Naive thymus-derived CD4-positive, alpha-beta T cell (primary cell): ENCODE results near the gene TAP2. TPM values are rescaled to one million over a fixed set of nuclear protein-coding genes. Genes with fewer than 3 reads are reported as not detected.

Experiments
- ATAC-seq: fragments of 150-1000 bp; cut with Tn5 transposase; 2 replicates; pipeline ENCODE4 v1.10.0; 2021; ENCODE audit warnings: mild to moderate bottlenecking, moderate library complexity
- CTCF ChIA-PET: fragments of 350-600 bp; sonication (Branson Sonifier 250); formaldehyde crosslinking; loops from one replicate; lab custom pipeline; 2021; ENCODE audit warnings: antibody characterized with exemption; lab: Charles Lee
- POLR2A ChIA-PET: fragments of 350-600 bp; sonication (Branson Sonifier 250); formaldehyde crosslinking; loops from one replicate; lab custom pipeline; 2021; ENCODE audit warnings: antibody characterized with exemption, inconsistent platforms; lab: Charles Lee
- DNase-seq, 9 donors: peaks; one replicate each; pipeline versions ENCODE4 v3.0.0 to v3.0.0-alpha.2; 2020 to 2022; ENCODE audit warnings: mixed read lengths in 1 of 9
- H3K27ac ChIP-seq: one replicate; pipeline ENCODE4 v1.7.0; 2013; ENCODE audit warnings: mild to moderate bottlenecking, low read depth, low read length, moderate library complexity
- H3K27me3 ChIP-seq, 2 donors: one replicate each; pipeline ENCODE4 v1.7.0; 2013; ENCODE audit warnings: low read length in 2 of 2, mild to moderate bottlenecking in 2 of 2, moderate library complexity in 2 of 2; ENCODE audit not compliant: control insufficient read depth in 2 of 2, insufficient read depth in 2 of 2
- H3K36me3 ChIP-seq, 3 experiments: 1 replicate in 2 of 3; 2 replicates in 1 of 3; pipeline ENCODE4 v1.7.0; 2013; ENCODE audit warnings: low read length in 3 of 3, mild to moderate bottlenecking in 3 of 3, moderate library complexity in 1 of 3; ENCODE audit not compliant: insufficient read depth in 3 of 3, control insufficient read depth in 2 of 3
- H3K4me1 ChIP-seq, 2 donors: one replicate each; pipeline ENCODE4 v1.7.0; 2013; ENCODE audit warnings: low read length in 2 of 2, mild to moderate bottlenecking in 2 of 2, moderate library complexity in 1 of 2; ENCODE audit not compliant: control insufficient read depth in 2 of 2, insufficient read depth in 2 of 2
- H3K4me3 ChIP-seq: 2 replicates; pipeline ENCODE4 v1.7.0; 2013; ENCODE audit warnings: mild to moderate bottlenecking, low read length
- H3K9me3 ChIP-seq, 3 experiments: 1 replicate in 2 of 3; 2 replicates in 1 of 3; pipeline ENCODE4 v1.7.0; 2013; ENCODE audit warnings: low read length in 3 of 3; ENCODE audit not compliant: control insufficient read depth in 2 of 3
- H3K27ac Mint-ChIP-seq, 9 donors: one replicate each; pipeline ENCODE4 v1.8.0; 2020 to 2022; ENCODE audit warnings: mixed read lengths in 9 of 9, mild to moderate bottlenecking in 8 of 9, moderate library complexity in 5 of 9, inconsistent platforms in 2 of 9
- H3K27me3 Mint-ChIP-seq, 5 donors: one replicate each; pipeline ENCODE4 v1.8.0; 2021 to 2022; ENCODE audit warnings: mixed read lengths in 5 of 5, mild to moderate bottlenecking in 1 of 5
- H3K36me3 Mint-ChIP-seq, 5 donors: one replicate each; pipeline ENCODE4 v1.8.0; 2020 to 2022; ENCODE audit warnings: mixed read lengths in 5 of 5, mild to moderate bottlenecking in 3 of 5, inconsistent platforms in 1 of 5
- H3K4me1 Mint-ChIP-seq, 7 donors: one replicate each; pipeline ENCODE4 v1.8.0; 2020 to 2022; ENCODE audit warnings: mixed read lengths in 7 of 7, mild to moderate bottlenecking in 3 of 7, inconsistent platforms in 1 of 7
- H3K4me3 Mint-ChIP-seq, 10 donors: one replicate each; pipeline ENCODE4 v1.8.0; 2020 to 2022; ENCODE audit warnings: mild to moderate bottlenecking in 10 of 10, mixed read lengths in 10 of 10, moderate library complexity in 6 of 10, inconsistent platforms in 2 of 10
- H3K9me3 Mint-ChIP-seq, 11 donors: one replicate each; pipeline ENCODE4 v1.8.0; 2020 to 2022; ENCODE audit warnings: mixed read lengths in 11 of 11, mild to moderate bottlenecking in 4 of 11, inconsistent platforms in 1 of 11, moderate library complexity in 1 of 11
- intact Hi-C, 2 donors: fragments of 100-400 bp; cut with micrococcal nuclease; formaldehyde crosslinking; loops; one replicate each; pipeline ENCODE4 v1.15.1; 2023
- polyA plus RNA-seq, 2 donors: library from polyadenylated mRNA; unstranded; fragments of 300-500 nt; fragmentation: Illumina TruSeq; gene quantifications; one replicate each; pipeline ENCODE4 v1.2.3, GENCODE V29; 2021
- total RNA-seq, 6 experiments: library from RNA in 5 of 6; stranded (reverse) in 5 of 6; gene quantifications; 1 replicate in 5 of 6; 2 replicates in 1 of 6; pipeline ENCODE4 v1.2.3 and lab custom pipeline; 2021 to 2026

TAP2 gene
- total and polyA plus RNA-seq, 7 experiments from 2014 or later = 26.4 to 243 (median 105) TPM

DNA sequence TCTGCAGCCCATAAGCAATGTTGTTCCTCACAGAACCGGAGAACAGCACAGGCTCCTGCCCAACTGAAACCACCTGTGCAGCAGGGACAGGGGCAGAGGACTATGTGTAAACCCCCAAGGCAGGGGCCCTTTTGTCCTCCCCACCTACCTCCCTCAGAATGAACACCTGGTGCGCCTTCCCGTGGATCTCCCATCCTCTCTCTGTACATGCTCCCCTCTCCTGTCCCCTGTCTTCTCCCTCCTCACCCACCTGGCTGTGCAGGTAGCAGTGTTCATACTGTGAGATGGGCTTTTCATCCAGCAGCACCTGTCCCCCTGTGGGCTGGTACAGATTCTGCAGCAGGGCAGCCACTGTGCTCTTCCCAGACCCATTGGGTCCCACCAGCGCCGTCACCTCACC is 8.5 kb downstream of the TAP2 start:
- DNase-seq = no peak
- ATAC-seq = no peak
- POLR2A ChIA-PET = interaction anchor here (1.0 kb wide), 1 partner anchor 15 kb away, joined by 4 read pairs; no protein-coding TSS in a partner anchor
- H3K4me1 Mint-ChIP-seq = peaks cover 16 to 73% (median 32%) of the 10 kb centered on the region in 7 donors
- peaks cover 22 to 73% (median 24%) of the 10 kb centered on the region in 3 experiments for H3K36me3 ChIP-seq
- H3K27me3 Mint-ChIP-seq = no peaks in the 10 kb centered on the region
- CTCF ChIA-PET = interaction anchor here (2.7 kb wide), 1 partner anchor 8 kb away, joined by 18 read pairs; the partner anchor contains the start of gene TAP2
- H3K27me3 ChIP-seq = no peaks in the 10 kb centered on the region
- no peaks in the 10 kb centered on the region for H3K4me1 ChIP-seq
- H3K4me3 ChIP-seq = no peak overlapping the region
- peak overlapping the region in 1 of 9 donors; percentile 23 for H3K27ac Mint-ChIP-seq
- no peak overlapping the region for H3K27ac ChIP-seq
- peaks cover 26 to 65% (median 32%) of the 10 kb centered on the region in 5 donors for H3K36me3 Mint-ChIP-seq
- H3K9me3 ChIP-seq = no peaks in the 10 kb centered on the region
- no peak overlapping the region for H3K4me3 Mint-ChIP-seq
- H3K9me3 Mint-ChIP-seq = no peaks in the 10 kb centered on the region
- intact Hi-C loops = no loop called here

DNA sequence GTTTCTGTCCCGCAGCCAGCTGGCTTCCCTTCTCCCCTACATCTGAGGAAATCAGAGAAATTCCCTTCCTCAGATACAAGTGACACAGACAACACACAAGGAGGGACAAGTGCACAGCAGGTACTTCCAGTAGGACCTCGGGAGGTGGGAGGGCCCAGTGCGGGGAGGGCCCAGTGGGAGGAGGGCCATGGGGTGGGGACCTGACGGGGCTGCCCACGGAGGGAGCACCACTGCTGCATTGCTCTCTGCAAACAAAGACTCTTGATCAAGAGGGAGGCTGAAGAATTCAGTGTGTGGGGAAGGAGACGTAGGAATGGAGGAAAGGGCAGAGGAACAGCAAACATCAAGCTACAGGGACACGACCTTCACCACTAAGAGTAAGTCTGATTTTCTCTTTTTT is 9.0 kb downstream of the TAP2 start:
- Mint-ChIP-seq H3K9me3 (no peaks in the 10 kb centered on the region), H3K4me1 (peaks cover 12 to 67% (median 27%) of the 10 kb centered on the region in 7 donors), H3K27me3 (no peaks in the 10 kb centered on the region), H3K36me3 (peaks cover 22 to 60% (median 32%) of the 10 kb centered on the region in 5 donors), H3K4me3 (no peak overlapping the region), H3K27ac (peak overlapping the region in 1 of 9 donors; percentile 54)
- CTCF ChIA-PET = interaction anchor here (2.7 to 6.5 kb wide), 2 partner anchors 9 to 39 kb away, joined by 18 to 62 read pairs; partner anchors contain the start of gene TAP2
- no peak for DNase-seq
- no peaks in the 10 kb centered on the region for H3K4me1 ChIP-seq
- no peak overlapping the region for H3K4me3 ChIP-seq
- intact Hi-C loops = no loop called here
- peaks cover 21 to 68% (median 22%) of the 10 kb centered on the region in 3 experiments for H3K36me3 ChIP-seq
- H3K27me3 ChIP-seq = no peaks in the 10 kb centered on the region
- H3K27ac ChIP-seq = no peak overlapping the region
- POLR2A ChIA-PET = interaction anchor here (1.1 kb wide), 1 partner anchor 32 kb away, joined by 4 read pairs; no protein-coding TSS in a partner anchor
- no peaks in the 10 kb centered on the region for H3K9me3 ChIP-seq
- no peak for ATAC-seq

DNA sequence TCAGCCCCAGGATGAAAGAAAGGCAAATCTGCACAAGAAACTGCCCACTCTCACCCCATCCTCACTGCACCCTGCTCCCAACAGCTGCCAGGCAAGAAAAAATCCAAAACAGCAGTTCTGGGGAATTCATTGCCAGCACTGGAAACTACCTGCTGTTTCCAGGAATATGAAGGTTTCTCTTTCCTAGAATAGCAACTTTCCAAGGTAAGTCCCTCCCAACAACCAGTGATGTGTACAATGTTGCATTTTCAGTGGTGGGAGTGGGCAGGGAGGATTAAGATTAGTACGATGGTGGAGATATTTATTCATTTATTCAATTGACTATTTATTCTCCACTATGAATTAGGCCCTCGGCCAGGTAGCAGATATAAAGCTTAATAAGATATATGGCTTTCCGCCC is 11.5 kb downstream of the TAP2 start:
- Histone ChIP-seq H3K36me3 (peaks cover 12 to 43% (median 22%) of the 10 kb centered on the region in 3 experiments), H3K9me3 (no peaks in the 10 kb centered on the region), H3K27me3 (no peaks in the 10 kb centered on the region), H3K27ac (no peak overlapping the region), H3K4me3 (no peak overlapping the region), H3K4me1 (no peaks in the 10 kb centered on the region)
- no peak for DNase-seq
- peaks cover 0 to 46% (median 6%) of the 10 kb centered on the region in 7 donors for H3K4me1 Mint-ChIP-seq
- H3K9me3 Mint-ChIP-seq = no peaks in the 10 kb centered on the region
- ATAC-seq = no peak
- peaks cover 6 to 42% (median 18%) of the 10 kb centered on the region in 5 donors for H3K36me3 Mint-ChIP-seq
- no peaks in the 10 kb centered on the region for H3K27me3 Mint-ChIP-seq
- ChIA-PET POLR2A (interaction anchor here (0.9 to 1.8 kb wide), 7 partner anchors 11 to 145 kb away, joined by 3 to 7 read pairs (median 4); partner anchors contain the start of genes PSMB8, PSMB9, TAP1 and TAP2), CTCF (interaction anchor here (0.6 to 6.5 kb wide), 5 partner anchors 11 to 190 kb away, joined by 3 to 62 read pairs (median 8); partner anchors contain the start of gene TAP2)
- H3K4me3 Mint-ChIP-seq = no peak overlapping the region
- intact Hi-C loops = no loop called here
- peak overlapping the region in 6 of 9 donors; percentile 4 to 72 (median 40) for H3K27ac Mint-ChIP-seq

DNA sequence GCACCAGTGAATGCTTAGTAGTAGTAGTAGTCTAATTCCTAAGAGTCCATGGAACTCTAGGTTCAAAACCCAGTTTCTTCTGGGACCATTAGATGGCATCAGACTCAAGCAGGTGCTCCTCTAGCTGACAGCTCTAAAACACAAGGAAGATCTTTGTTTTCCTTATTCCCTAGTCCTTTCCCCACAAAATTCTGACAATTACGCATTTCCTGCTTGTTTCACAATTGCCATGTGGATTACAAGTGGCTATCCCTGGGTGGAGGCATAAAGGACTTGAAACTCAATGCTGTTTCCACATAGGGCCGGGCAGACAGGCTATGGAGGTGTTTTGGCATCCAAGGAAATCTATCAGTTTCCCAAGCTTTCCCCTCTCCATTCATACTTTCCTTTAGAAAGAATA is 12.6 kb downstream of the TAP2 start:
- peaks cover 1 to 33% (median 18%) of the 10 kb centered on the region in 3 experiments for H3K36me3 ChIP-seq
- ATAC-seq (no peak), DNase-seq (peak in 1 of 9 donors; percentile 14)
- intact Hi-C loops = loop anchor here in 1 of 2 donors (1.0 kb wide), 1 partner anchor 42 kb away; no protein-coding TSS in a partner anchor
- H3K4me3 ChIP-seq = no peak overlapping the region
- H3K27me3 ChIP-seq = no peaks in the 10 kb centered on the region
- no peaks in the 10 kb centered on the region for H3K9me3 ChIP-seq
- no peaks in the 10 kb centered on the region for H3K4me1 ChIP-seq
- POLR2A ChIA-PET = interaction anchor here (0.9 to 1.5 kb wide), 5 partner anchors 12 to 146 kb away, joined by 3 to 7 read pairs (median 3); partner anchors contain the start of genes PSMB8, PSMB9, TAP1 and TAP2
- CTCF ChIA-PET = interaction anchor here (1.3 to 6.5 kb wide), 2 partner anchors 42 to 66 kb away, joined by 3 to 62 read pairs; no protein-coding TSS in a partner anchor
- no peak overlapping the region for H3K4me3 Mint-ChIP-seq
- H3K27ac Mint-ChIP-seq = peak overlapping the region in 4 of 9 donors; percentile 13 to 43 (median 30)
- H3K27me3 Mint-ChIP-seq = no peaks in the 10 kb centered on the region
- peaks cover 0 to 34% (median 16%) of the 10 kb centered on the region in 5 donors for H3K36me3 Mint-ChIP-seq
- H3K9me3 Mint-ChIP-seq = no peaks in the 10 kb centered on the region
- no peak overlapping the region for H3K27ac ChIP-seq
- peaks cover 0 to 40% (median 4%) of the 10 kb centered on the region in 7 donors for H3K4me1 Mint-ChIP-seq

DNA sequence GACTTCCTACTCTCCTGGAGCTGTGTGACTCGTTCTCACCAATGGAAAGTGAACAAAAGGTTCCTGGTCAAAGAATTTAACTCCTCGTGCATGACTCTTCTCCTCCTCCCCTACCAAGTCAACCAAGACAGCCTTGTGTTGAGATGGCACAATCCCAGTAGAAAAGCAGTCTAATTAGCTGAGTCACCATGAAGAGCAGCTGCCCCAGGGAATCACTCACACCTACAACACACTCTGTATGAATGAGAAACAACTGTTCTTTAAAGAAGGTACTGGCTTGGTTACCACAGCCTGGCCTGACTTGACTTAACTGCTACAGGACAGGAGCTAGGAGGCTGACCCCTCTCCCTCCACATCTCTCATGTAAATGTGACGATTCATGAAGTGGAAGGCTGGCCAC is 18.8 kb downstream of the TAP2 start:
- Mint-ChIP-seq H3K4me3 (no peak overlapping the region), H3K36me3 (peaks cover 0 to 9% (median under 1%) of the 10 kb centered on the region in 5 donors), H3K9me3 (no peaks in the 10 kb centered on the region), H3K4me1 (peaks cover 0 to 12% (median 5%) of the 10 kb centered on the region in 7 donors), H3K27me3 (no peaks in the 10 kb centered on the region), H3K27ac (no peak overlapping the region)
- no peak for ATAC-seq
- CTCF ChIA-PET = interaction anchor here (2.0 kb wide), 1 partner anchor 48 kb away, joined by 6 read pairs; no protein-coding TSS in a partner anchor
- Histone ChIP-seq H3K4me3 (no peak overlapping the region), H3K4me1 (no peaks in the 10 kb centered on the region), H3K36me3 (no peaks in the 10 kb centered on the region), H3K27ac (no peak overlapping the region), H3K27me3 (no peaks in the 10 kb centered on the region), H3K9me3 (no peaks in the 10 kb centered on the region)
- DNase-seq = no peak
- intact Hi-C loops = no loop called here
- POLR2A ChIA-PET = no interaction called here

DNA sequence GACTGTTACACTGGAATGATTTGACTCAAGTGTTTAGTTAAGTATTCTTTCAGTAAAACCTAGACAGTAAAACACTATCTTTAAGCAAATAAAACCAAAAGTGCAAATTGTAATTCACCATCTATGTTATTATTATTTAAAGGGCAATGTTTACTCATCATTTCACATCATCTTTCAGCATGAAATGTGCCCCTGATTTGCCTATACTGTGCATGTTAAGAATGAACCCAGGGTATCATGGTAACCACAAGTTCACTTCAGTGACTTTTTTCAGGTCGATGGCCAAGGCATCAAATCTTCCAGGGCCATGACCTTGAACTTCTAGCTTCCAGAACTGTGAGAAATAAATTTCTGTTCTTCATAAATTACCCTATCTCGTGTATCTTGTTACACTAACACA is 19.7 kb downstream of the TAP2 start:
- H3K27me3 ChIP-seq = no peaks in the 10 kb centered on the region
- DNase-seq = no peak
- no peak overlapping the region for H3K27ac ChIP-seq
- POLR2A ChIA-PET = no interaction called here
- Mint-ChIP-seq H3K36me3 (peaks cover 0 to 17% (median 5%) of the 10 kb centered on the region in 5 donors), H3K27ac (no peak overlapping the region), H3K9me3 (no peaks in the 10 kb centered on the region), H3K4me1 (peaks cover 0 to 12% (median 5%) of the 10 kb centered on the region in 7 donors), H3K27me3 (no peaks in the 10 kb centered on the region), H3K4me3 (no peak overlapping the region)
- no peak for ATAC-seq
- CTCF ChIA-PET = interaction anchor here (0.6 kb wide), 1 partner anchor 33 kb away, joined by 5 read pairs; no protein-coding TSS in a partner anchor
- no peaks in the 10 kb centered on the region for H3K4me1 ChIP-seq
- H3K4me3 ChIP-seq = no peak overlapping the region
- no peaks in the 10 kb centered on the region for H3K36me3 ChIP-seq
- intact Hi-C loops = no loop called here
- H3K9me3 ChIP-seq = no peaks in the 10 kb centered on the region
